ENCODE results near the gene TXNRD1.

Gene TXNRD1

GRCh38 chr12:104339663-104340062, 124.1 kb downstream of the TXNRD1 start:
- no peak overlapping the region for H3K27ac ChIP-seq
- TF ChIP-seq, protein P1, sequence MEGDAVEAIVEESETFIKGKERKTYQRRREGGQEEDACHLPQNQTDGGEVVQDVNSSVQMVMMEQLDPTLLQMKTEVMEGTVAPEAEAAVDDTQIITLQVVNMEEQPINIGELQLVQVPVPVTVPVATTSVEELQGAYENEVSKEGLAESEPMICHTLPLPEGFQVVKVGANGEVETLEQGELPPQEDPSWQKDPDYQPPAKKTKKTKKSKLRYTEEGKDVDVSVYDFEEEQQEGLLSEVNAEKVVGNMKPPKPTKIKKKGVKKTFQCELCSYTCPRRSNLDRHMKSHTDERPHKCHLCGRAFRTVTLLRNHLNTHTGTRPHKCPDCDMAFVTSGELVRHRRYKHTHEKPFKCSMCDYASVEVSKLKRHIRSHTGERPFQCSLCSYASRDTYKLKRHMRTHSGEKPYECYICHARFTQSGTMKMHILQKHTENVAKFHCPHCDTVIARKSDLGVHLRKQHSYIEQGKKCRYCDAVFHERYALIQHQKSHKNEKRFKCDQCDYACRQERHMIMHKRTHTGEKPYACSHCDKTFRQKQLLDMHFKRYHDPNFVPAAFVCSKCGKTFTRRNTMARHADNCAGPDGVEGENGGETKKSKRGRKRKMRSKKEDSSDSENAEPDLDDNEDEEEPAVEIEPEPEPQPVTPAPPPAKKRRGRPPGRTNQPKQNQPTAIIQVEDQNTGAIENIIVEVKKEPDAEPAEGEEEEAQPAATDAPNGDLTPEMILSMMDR (IDR thresholded peaks at IDR 0.05): peak; percentile 12; the same call in 1 of the 2 replicates
- TF ChIP-seq ZFX (IDR thresholded peaks at IDR 0.05; ENCODE audit: borderline replicate concordance): no peak

DNA sequence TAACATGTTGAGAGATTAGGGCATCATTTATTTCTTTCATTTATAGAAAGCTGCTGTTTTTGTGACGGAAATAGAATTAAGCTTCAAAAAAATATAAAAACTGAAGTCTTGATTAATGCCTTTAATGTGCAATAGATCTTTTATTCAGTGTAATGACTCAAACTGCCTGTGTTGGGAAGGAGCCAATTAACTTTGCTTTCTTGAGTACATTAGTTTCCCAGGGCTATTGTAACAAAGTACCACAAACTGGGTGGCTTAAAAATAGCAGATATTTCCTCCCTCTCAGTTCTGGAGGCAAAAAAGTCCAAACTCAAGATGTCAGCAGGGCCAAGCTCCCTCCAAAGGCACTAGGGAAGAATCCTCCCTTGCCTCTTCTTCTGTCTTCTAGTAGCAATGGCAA, 124.6 kb downstream of the TXNRD1 start:
- no peak for TF ChIP-seq ZFX (IDR thresholded peaks at IDR 0.05; ENCODE audit: borderline replicate concordance)
- TF ChIP-seq, protein P1 (IDR thresholded peaks at IDR 0.05): no peak
- H3K27ac ChIP-seq: no peak overlapping the region

GRCh38 chr12:104340925-104341611, 125.5 kb downstream of the TXNRD1 start:
- TF ChIP-seq, protein P1 (IDR thresholded peaks at IDR 0.05): no peak
- TF ChIP-seq ZFX (IDR thresholded peaks at IDR 0.05; ENCODE audit: borderline replicate concordance): no peak
- no peak overlapping the region for H3K27ac ChIP-seq

GRCh38 chr12:104342147-104342546, 126.6 kb downstream of the TXNRD1 start:
- TF ChIP-seq, protein P1 (IDR thresholded peaks at IDR 0.05): no peak
- TF ChIP-seq ZFX (IDR thresholded peaks at IDR 0.05; ENCODE audit: borderline replicate concordance): no peak
- no peak overlapping the region for H3K27ac ChIP-seq

DNA sequence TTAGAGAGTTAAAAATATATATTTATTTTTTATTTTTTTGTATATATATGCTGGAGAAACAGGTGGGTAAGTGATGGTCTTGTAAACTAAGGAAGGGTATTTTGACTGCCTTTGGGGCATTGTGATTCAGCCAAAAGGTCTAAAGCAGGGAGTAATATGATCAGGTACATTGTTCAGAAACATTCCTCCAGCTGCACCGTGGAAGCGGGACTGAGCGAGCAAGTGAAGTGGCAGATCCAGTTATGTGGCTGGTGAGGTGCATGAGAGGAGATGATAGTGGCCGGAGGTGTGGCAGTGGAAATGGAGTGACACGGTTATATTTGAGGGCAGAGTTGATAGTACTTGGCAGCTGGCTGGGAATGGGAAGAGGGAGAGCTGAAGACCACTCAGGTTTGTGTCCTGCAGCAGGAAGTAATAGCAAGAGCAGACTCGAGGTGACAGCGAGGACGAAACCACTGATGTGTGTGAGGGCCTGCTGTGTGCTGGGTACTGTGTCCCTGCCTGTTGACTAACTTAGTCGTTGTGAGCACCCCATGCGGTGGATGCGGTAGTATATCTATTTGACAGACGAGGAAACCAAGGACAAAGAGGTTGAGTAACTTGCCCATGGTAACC, 127.2 kb downstream of the TXNRD1 start:
- no peak for TF ChIP-seq ZFX (IDR thresholded peaks at IDR 0.05; ENCODE audit: borderline replicate concordance)
- TF ChIP-seq, protein P1 (IDR thresholded peaks at IDR 0.05): no peak
- no peak overlapping the region for H3K27ac ChIP-seq

DNA sequence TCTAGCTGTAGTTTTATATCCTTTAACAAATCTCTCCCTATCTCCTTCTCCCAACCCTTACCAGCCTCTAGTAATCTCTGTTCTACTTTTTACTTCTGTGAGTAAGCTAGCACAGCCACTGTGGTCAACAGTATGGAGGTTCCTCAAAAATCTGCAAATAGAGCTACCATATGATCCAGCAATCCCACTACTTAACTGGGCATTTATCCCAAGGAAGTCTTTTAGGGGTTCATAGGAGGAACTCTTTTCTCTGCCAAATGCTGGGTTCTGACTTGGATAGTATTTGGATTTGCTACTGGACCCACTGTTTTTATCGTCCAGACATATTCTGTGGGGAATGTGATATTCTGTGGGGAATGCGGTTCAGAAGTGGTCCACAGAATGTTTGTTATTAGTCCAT, 129.1 kb downstream of the TXNRD1 start:
- H3K27ac ChIP-seq: no peak overlapping the region
- TF ChIP-seq, protein P1 (IDR thresholded peaks at IDR 0.05): no peak
- TF ChIP-seq ZFX (IDR thresholded peaks at IDR 0.05; ENCODE audit: borderline replicate concordance): no peak
